K562 (cell line): ENCODE measurements around the gene RNF123. TPM values are rescaled to one million over a fixed set of nuclear protein-coding genes. Genes with fewer than 3 reads are reported as not detected.

Experiments used
- ATAC-seq: fragments of 200-7000 bp; cut with Tn5 transposase; 3 replicates; pipeline ENCODE4 v1.9.1; 2020; ENCODE audit warnings: moderate library complexity
- BruUV-seq: library from RNA; stranded (reverse); fragments of 400-500 nt; replicated peaks from 2 replicates; lab custom pipeline; 2021; lab: Mats Ljungman, UMichigan
- CTCF ChIA-PET: fragments of 300-600 bp; formaldehyde crosslinking; extraction: SDS; loops from one replicate; lab custom pipeline; 2021; ENCODE audit warnings: low intra/inter-chr PET ratio; lab: Yijun Ruan, JAX
- POLR2A ChIA-PET: fragments of 300-600, 350-650 bp; sonication (Branson Sonifier 250); formaldehyde crosslinking; extraction: SDS; loops from one replicate; lab custom pipeline; 2021; ENCODE audit warnings: antibody characterized with exemption, inconsistent platforms; lab: Yijun Ruan, JAX
- DNase-seq, 4 experiments: peaks; one replicate each; pipeline versions ENCODE4 v3.0.0 to v3.0.0-alpha.2; 2011 to 2018; ENCODE audit warnings: low spot score in 3 of 4, mixed read lengths in 3 of 4; ENCODE audit errors: extremely low read depth in 1 of 4
- FAIRE-seq: peaks from 2 replicates; lab custom pipeline; 2011; peaks lifted over from hg19 to GRCh38; lab: Jason Lieb, UNC
- H2AFZ ChIP-seq: 2 replicates; pipeline ENCODE4 v1.6.0; 2011; ENCODE audit warnings: low read depth, low read length, control low read depth, inconsistent platforms
- H3K27ac ChIP-seq: fragments of 200-600 bp; 3 replicates; pipeline ENCODE4 v1.8.0; 2011; ENCODE audit warnings: low read depth, mild to moderate bottlenecking, control low read depth, inconsistent platforms, low read length, moderate library complexity, mixed read lengths; ENCODE audit errors: extremely low read depth
- H3K27me3 ChIP-seq, 2 experiments: fragments of 300-600 bp in 1 of 2; 2 replicates in 1 of 2; 3 replicates in 1 of 2; pipeline versions ENCODE4 v1.6.0 to v1.8.0; 2011; ENCODE audit warnings: inconsistent platforms in 2 of 2, low read length in 2 of 2, mild to moderate bottlenecking in 1 of 2, mixed read lengths in 1 of 2, moderate library complexity in 1 of 2; ENCODE audit not compliant: control insufficient read depth in 2 of 2, insufficient read depth in 2 of 2
- H3K36me3 ChIP-seq: fragments of 300-600 bp; 3 replicates; pipeline ENCODE4 v1.8.0; 2011; ENCODE audit warnings: mild to moderate bottlenecking, low read length, inconsistent platforms; ENCODE audit not compliant: control insufficient read depth, insufficient read depth
- H3K4me1 ChIP-seq, 2 experiments: fragments of 200-600 bp in 1 of 2; replicated peaks in 1 of 2; 2 replicates in 1 of 2; 3 replicates in 1 of 2; pipeline versions ENCODE4 v1.5.1 to v1.8.0; 2011; ENCODE audit warnings: inconsistent platforms in 2 of 2, low read length in 2 of 2, mild to moderate bottlenecking in 1 of 2, mixed read lengths in 1 of 2, moderate library complexity in 1 of 2; ENCODE audit not compliant: control insufficient read depth in 2 of 2, insufficient read depth in 2 of 2
- H3K4me2 ChIP-seq: 2 replicates; pipeline ENCODE4 v1.6.1; 2011; ENCODE audit warnings: low read length, control low read depth, inconsistent platforms, mixed read lengths; ENCODE audit not compliant: insufficient read depth
- H3K4me3 ChIP-seq: fragments of 200-600 bp; sonication (generic), shearing (Covaris generic); 2 replicates; pipeline ENCODE4 v1.5.1; 2016; ENCODE audit warnings: control low read depth, inconsistent platforms
- H3K79me2 ChIP-seq: fragments of 200-600 bp; 3 replicates; pipeline ENCODE4 v1.8.0; 2011; ENCODE audit warnings: low read length, inconsistent platforms; ENCODE audit not compliant: control insufficient read depth, insufficient read depth
- H3K9ac ChIP-seq, 2 experiments: 2 replicates each; pipeline versions ENCODE4 v1.6.0 to v1.6.1; 2011; ENCODE audit warnings: low read depth in 2 of 2, low read length in 2 of 2, control low read depth in 1 of 2, inconsistent platforms in 1 of 2, mild to moderate bottlenecking in 1 of 2, mixed read lengths in 1 of 2; ENCODE audit not compliant: insufficient read depth in 1 of 2
- H3K9me1 ChIP-seq: one replicate; pipeline ENCODE4 v1.6.0; 2011; ENCODE audit warnings: inconsistent platforms, mild to moderate bottlenecking, low read length, moderate library complexity; ENCODE audit not compliant: control insufficient read depth, insufficient read depth
- H3K9me3 ChIP-seq: replicated peaks from 2 replicates; pipeline ENCODE4 v1.5.1; 2011; ENCODE audit warnings: low read depth, low read length, inconsistent platforms; ENCODE audit not compliant: control insufficient read depth, insufficient read depth
- H4K20me1 ChIP-seq: replicated peaks from 2 replicates; pipeline ENCODE4 v1.6.1; 2011; ENCODE audit warnings: low read length, inconsistent platforms, mixed read lengths; ENCODE audit not compliant: control insufficient read depth, insufficient read depth
- CCNT2 ChIP-seq: IDR thresholded peaks from 2 replicates; pipeline ENCODE4 v1.6.1; 2011; ENCODE audit warnings: borderline replicate concordance, low read depth, mild to moderate bottlenecking, moderate library complexity, mixed read lengths, low read length; ENCODE audit not compliant: insufficient read length; ENCODE audit errors: extremely low read depth
- CSDE1 ChIP-seq, 2 experiments: fragments of 450-650 bp; IDR thresholded peaks; 2 replicates each; pipeline ENCODE4 v1.6.1; 2016; ENCODE audit warnings: mild to moderate bottlenecking in 1 of 2
- EGR1 ChIP-seq: fragments of 450-650 bp; conservative IDR thresholded peaks from 2 replicates; pipeline ENCODE4 v1.6.1; 2017; ENCODE audit warnings: mild to moderate bottlenecking
- FOXK2 ChIP-seq, 2 experiments: fragments of 450-650 bp; IDR thresholded peaks in 1 of 2; conservative IDR thresholded peaks in 1 of 2; 2 replicates each; pipeline ENCODE4 v1.6.1; 2016; ENCODE audit warnings: low read depth in 2 of 2, mild to moderate bottlenecking in 1 of 2
- GABPA ChIP-seq: fragments of 200-800 bp; sonication (Bioruptor generic); conservative IDR thresholded peaks from 2 replicates; pipeline ENCODE4 v1.6.1; 2016; ENCODE audit warnings: low read depth, missing genetic modification characterization, missing compliant biosample characterization
- JUND ChIP-seq, 2 experiments: IDR thresholded peaks; 2 replicates in 1 of 2; 3 replicates in 1 of 2; pipeline ENCODE4 v1.6.1; 2011; ENCODE audit warnings: borderline replicate concordance in 2 of 2, low read depth in 2 of 2, low read length in 2 of 2, improper control_type of control experiment in 1 of 2, missing biosample characterization in 1 of 2, missing genetic modification characterization in 1 of 2, missing genetic modification reagents in 1 of 2
- NBN ChIP-seq: fragments of 450-650 bp; IDR thresholded peaks from 2 replicates; pipeline ENCODE4 v1.6.1; 2016; ENCODE audit warnings: low read depth, mild to moderate bottlenecking
- POLR2G ChIP-seq: fragments of 200-400 bp; formaldehyde crosslinking; IDR thresholded peaks from 2 replicates; pipeline ENCODE4 v1.6.1; 2017; ENCODE audit warnings: low read depth, mild to moderate bottlenecking, antibody characterized with exemption, low read length, moderate library complexity
- RBBP5 ChIP-seq: fragments of 200-600 bp; sonication (generic); IDR thresholded peaks from 2 replicates; pipeline ENCODE4 v1.6.1; 2012; ENCODE audit warnings: borderline replicate concordance, mild to moderate bottlenecking, low read length, control low read depth, inconsistent platforms; ENCODE audit not compliant: insufficient read depth, poor library complexity, severe bottlenecking
- SP1 ChIP-seq: sonication (generic); formaldehyde crosslinking; IDR thresholded peaks from 2 replicates; pipeline ENCODE4 v1.8.1; 2022; ENCODE audit warnings: mild to moderate bottlenecking, missing genetic modification reagents
- ZNF224 ChIP-seq: sonication (generic); formaldehyde crosslinking; IDR thresholded peaks from 2 replicates; pipeline ENCODE4 v1.8.0; 2022; ENCODE audit warnings: mild to moderate bottlenecking, missing genetic modification reagents
- WGBS: fragments of 100-300 bp; shearing (Covaris generic); methylation state at CpG from one replicate; pipeline ENCODE4 v1.1.6; 2016; ENCODE audit warnings: low coverage, mixed read lengths; ENCODE audit not compliant: insufficient coverage; ENCODE audit errors: missing lambda C conversion rate; 5-methylcytosine and 5-hydroxymethylcytosine counted together
- in situ Hi-C: fragments of 300-500 bp; cut with MboI; formaldehyde crosslinking; loops from 4 replicates; pipeline ENCODE4 v1.15.0; 2018; ENCODE audit warnings: inconsistent platforms, mixed read lengths
- intact Hi-C: fragments of 100-400 bp; cut with micrococcal nuclease; formaldehyde crosslinking; loops from 2 replicates; pipeline ENCODE4 v1.14.2; 2022
- polyA plus RNA-seq, 8 experiments: library from polyadenylated mRNA; depleted of rRNA in 4 of 8; stranded (reverse) in 5 of 8; unstranded in 3 of 8; fragments of >200 nt; fragmentation: Nextera tagmentation in 2 of 8; fragmentation: Illumina TruSeq in 1 of 8; extraction: Ambion mirVana in 2 of 8; extraction: Trizol in 1 of 8; gene quantifications; 2 replicates each; pipeline versions ENCODE4 v1.2.1 to v1.2.3, GENCODE V29; 2011 to 2014; ENCODE audit warnings: inconsistent platforms in 1 of 8, missing spikeins in 1 of 8
- total RNA-seq, 7 experiments: library from RNA; depleted of rRNA in 6 of 7; stranded (reverse); fragments of >200 nt in 6 of 7; fragmentation: Illumina TruSeq in 2 of 7; extraction: Trizol in 2 of 7; gene quantifications; 2 replicates each; pipeline versions ENCODE4 v1.2.1 to v1.2.3, GENCODE V29; 2011 to 2021; ENCODE audit warnings: low replicate concordance in 1 of 7
- TF ChIP-seq, protein P1 (sequence below): sonication (generic); formaldehyde crosslinking; IDR thresholded peaks from 2 replicates; pipeline ENCODE4 v1.8.1; 2023; ENCODE audit warnings: mild to moderate bottlenecking, missing genetic modification reagents, moderate library complexity
- TF ChIP-seq, protein P2 (sequence below): sonication (generic); formaldehyde crosslinking; IDR thresholded peaks from 2 replicates; pipeline ENCODE4 v1.9.0; 2022; ENCODE audit warnings: mild to moderate bottlenecking, missing genetic modification reagents
- TF ChIP-seq, protein P3 (sequence below): sonication (generic); formaldehyde crosslinking; IDR thresholded peaks from 2 replicates; pipeline ENCODE4 v1.8.1; 2023; ENCODE audit warnings: mild to moderate bottlenecking, missing genetic modification reagents

The RNF123 gene
- total and polyA plus RNA-seq, 9 of the 15 experiments (the other 6 are each of a cell fraction or from before 2014, with no cell fraction given): 8.7 to 53.1 (median 17.5) TPM

DNA sequence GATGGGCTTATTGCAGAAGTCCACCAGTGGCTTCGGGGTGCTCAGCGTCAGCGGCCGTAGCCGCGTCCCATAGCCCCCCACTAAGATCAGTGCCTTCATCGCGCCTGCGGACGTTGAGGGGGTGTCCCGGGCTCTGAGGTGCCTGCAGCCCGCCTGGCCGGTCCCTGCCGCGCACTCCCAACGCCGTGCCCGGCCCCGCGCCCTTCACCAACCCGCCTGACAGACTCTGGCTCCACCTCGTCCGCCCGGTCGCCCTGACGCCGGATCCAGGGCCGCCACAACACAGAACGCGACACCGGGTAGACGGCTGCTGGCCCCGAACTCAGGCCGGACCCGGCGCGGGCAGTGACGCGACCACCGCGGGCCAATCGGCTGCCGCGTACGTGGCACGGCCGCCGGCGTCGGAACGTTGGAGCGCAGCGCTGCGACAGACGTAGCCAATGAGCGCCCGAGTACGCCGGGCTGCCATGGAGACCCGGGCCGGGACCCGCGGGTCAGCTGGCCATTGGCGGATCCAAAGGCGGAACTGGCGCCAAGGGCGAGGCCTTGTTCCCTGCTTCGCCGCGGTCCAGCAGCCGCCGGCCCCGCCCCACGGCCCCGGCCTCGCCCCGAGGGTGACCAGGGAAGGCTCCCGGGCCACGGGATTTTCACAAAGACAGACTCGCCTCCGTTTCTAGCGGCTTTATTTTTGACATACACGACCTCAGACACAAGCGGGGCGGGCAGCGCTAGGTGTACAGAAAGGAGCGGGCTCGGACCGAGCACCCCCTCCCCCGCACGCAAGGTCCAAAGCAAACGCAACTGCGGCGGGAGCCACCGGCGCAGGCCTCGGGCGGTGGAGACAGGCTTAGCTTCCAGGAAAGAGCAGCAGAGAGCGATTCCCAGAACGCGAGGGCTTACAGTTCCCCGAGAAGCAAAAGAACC, 34.5 kb downstream of the RNF123 start, which contains the start of gene GMPPB:
Gene GMPPB, minus strand, starts transcription at position 324 of the 924 bp plus-strand sequence. Its CDS starts 225 bp downstream, at position 99.
- ChIA-PET POLR2A (interaction anchor here (0.6 to 1.4 kb wide), 8 partner anchors 8 to 537 kb away, joined by 3 to 6 read pairs (median 4); no protein-coding TSS in a partner anchor), CTCF (no interaction called here)
- Histone ChIP-seq H3K27ac (peak within 1 kb of the TSS; percentile 91), H3K4me2 (peak within 1 kb of the TSS; percentile 93), H3K9me1 (no peaks in the 10 kb centered on the region), H3K79me2 (peaks cover 12% of the 10 kb centered on the region), H3K4me3 (peak within 1 kb of the TSS; percentile 99), H3K27me3 (no peaks in the 10 kb centered on the region), H3K9ac (peak within 1 kb of the TSS; percentile 95 to 100), H4K20me1 (0 out of 2 replicates have a peak, but pooled peaks cover 3% of the 10 kb centered on the region), H2AFZ (peak within 1 kb of the TSS; percentile 86), H3K4me1 (peaks cover 2 to 39% of the 10 kb centered on the region in 2 experiments; a peak in 4 of 5 replicates), H3K9me3 (no peaks in the 10 kb centered on the region), H3K36me3 (peaks cover 64% of the 10 kb centered on the region; the same call in 2 of the 3 replicates)
- DNase-seq (peak; percentile 95 to 96 (median 96)), ATAC-seq (peak; percentile 95), FAIRE-seq (peak; percentile 93)
- WGBS: 0% methylated on average over 49 of the region's 102 CpGs
- intact Hi-C loops (loop anchor here (5.0 kb wide), 1 partner anchor 113 kb away; no protein-coding TSS in a partner anchor), in situ Hi-C loops (no loop called here)
- BruUV-seq: TSS peak; percentile 79
- peak; percentile 75; the same call in 1 of the 2 replicates for TF ChIP-seq SP1 (CRISPR knock-in tag)
- peak in 1 of 2 experiments; percentile 49; a peak in 1 of 4 replicates for TF ChIP-seq FOXK2 (conservative IDR thresholded peaks at IDR 0.05 in 1 of 2, IDR thresholded peaks at IDR 0.05 in 1 of 2; ENCODE audit: low read depth in 2 of 2)
- 0 out of 2 replicates have a peak, but pooled peaks have one; percentile 20 for TF ChIP-seq GABPA (tag)
- TF ChIP-seq, protein P1, sequence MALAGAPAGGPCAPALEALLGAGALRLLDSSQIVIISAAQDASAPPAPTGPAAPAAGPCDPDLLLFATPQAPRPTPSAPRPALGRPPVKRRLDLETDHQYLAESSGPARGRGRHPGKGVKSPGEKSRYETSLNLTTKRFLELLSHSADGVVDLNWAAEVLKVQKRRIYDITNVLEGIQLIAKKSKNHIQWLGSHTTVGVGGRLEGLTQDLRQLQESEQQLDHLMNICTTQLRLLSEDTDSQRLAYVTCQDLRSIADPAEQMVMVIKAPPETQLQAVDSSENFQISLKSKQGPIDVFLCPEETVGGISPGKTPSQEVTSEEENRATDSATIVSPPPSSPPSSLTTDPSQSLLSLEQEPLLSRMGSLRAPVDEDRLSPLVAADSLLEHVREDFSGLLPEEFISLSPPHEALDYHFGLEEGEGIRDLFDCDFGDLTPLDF (CRISPR knock-in tag): peak; percentile 47; the same call in 1 of the 2 replicates
- peak; percentile 32 for TF ChIP-seq RBBP5
- no peak for TF ChIP-seq JUND (IDR thresholded peaks at IDR 0.05; ENCODE audit: borderline replicate concordance, low read depth, low read length)
- TF ChIP-seq JUND (tag; IDR thresholded peaks at IDR 0.05; ENCODE audit: borderline replicate concordance, low read depth, low read length): no peak; the same call in 2 of the 3 replicates
- TF ChIP-seq POLR2G: peak; percentile 97
- TF ChIP-seq CSDE1 (IDR thresholded peaks at IDR 0.05): peak in 1 of 2 experiments; percentile 29; a peak in 1 of 4 replicates
- no peak for TF ChIP-seq NBN
- peak; percentile 78 for TF ChIP-seq EGR1
- TF ChIP-seq, protein P2, sequence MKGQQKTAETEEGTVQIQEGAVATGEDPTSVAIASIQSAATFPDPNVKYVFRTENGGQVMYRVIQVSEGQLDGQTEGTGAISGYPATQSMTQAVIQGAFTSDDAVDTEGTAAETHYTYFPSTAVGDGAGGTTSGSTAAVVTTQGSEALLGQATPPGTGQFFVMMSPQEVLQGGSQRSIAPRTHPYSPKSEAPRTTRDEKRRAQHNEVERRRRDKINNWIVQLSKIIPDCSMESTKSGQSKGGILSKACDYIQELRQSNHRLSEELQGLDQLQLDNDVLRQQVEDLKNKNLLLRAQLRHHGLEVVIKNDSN (CRISPR knock-in tag): peak; percentile 69
- TF ChIP-seq, protein P3, sequence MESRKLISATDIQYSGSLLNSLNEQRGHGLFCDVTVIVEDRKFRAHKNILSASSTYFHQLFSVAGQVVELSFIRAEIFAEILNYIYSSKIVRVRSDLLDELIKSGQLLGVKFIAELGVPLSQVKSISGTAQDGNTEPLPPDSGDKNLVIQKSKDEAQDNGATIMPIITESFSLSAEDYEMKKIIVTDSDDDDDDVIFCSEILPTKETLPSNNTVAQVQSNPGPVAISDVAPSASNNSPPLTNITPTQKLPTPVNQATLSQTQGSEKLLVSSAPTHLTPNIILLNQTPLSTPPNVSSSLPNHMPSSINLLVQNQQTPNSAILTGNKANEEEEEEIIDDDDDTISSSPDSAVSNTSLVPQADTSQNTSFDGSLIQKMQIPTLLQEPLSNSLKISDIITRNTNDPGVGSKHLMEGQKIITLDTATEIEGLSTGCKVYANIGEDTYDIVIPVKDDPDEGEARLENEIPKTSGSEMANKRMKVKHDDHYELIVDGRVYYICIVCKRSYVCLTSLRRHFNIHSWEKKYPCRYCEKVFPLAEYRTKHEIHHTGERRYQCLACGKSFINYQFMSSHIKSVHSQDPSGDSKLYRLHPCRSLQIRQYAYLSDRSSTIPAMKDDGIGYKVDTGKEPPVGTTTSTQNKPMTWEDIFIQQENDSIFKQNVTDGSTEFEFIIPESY (CRISPR knock-in tag): no peak; the same call in 1 of the 2 replicates
- peak; percentile 52 for TF ChIP-seq CCNT2
- TF ChIP-seq ZNF224 (CRISPR knock-in tag): 0 out of 2 replicates have a peak, but pooled peaks have one; percentile 56
